Peyer's patch (tissue), 4 donors: ENCODE measurements around the gene SEPTIN6.

Source experiments
- POLR2A ChIP-seq, 2 donors: fragments of 450-650 bp; IDR thresholded peaks; one replicate each; pipeline ENCODE4 v1.5.1; 2017; ENCODE audit warnings: antibody characterized with exemption in 2 of 2, mild to moderate bottlenecking in 2 of 2, moderate library complexity in 2 of 2
- TF ChIP-seq, protein P1 (sequence below), 6 experiments: fragments of 450-650 bp in 4 of 6; fragments of 200-600 bp in 2 of 6; sonication (generic) in 1 of 6; IDR thresholded peaks; one replicate each; pipeline ENCODE4 v1.5.1; 2017 to 2019; ENCODE audit warnings: antibody characterized with exemption in 6 of 6, mild to moderate bottlenecking in 3 of 6, moderate library complexity in 1 of 6

DNA sequence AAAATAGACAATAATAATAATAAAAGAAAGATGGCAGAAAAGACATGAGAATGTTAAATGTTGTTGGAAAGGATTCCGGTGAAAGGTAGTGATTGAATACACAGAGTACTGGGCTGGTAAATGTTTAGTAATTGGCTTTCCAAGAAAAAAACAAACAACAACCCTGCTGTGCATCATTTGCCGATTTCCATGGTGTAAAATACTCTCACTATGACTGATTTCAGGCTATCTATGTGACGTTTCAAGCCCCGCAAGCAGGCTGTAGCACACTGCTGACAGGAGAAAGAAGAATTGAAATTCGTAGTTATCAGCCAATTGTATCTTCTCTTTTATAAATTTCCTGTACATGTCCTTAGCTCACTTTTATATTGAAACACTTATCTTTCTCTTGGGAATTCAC, 13.6 kb upstream of the SEPTIN6 start:
- TF ChIP-seq, protein P1, sequence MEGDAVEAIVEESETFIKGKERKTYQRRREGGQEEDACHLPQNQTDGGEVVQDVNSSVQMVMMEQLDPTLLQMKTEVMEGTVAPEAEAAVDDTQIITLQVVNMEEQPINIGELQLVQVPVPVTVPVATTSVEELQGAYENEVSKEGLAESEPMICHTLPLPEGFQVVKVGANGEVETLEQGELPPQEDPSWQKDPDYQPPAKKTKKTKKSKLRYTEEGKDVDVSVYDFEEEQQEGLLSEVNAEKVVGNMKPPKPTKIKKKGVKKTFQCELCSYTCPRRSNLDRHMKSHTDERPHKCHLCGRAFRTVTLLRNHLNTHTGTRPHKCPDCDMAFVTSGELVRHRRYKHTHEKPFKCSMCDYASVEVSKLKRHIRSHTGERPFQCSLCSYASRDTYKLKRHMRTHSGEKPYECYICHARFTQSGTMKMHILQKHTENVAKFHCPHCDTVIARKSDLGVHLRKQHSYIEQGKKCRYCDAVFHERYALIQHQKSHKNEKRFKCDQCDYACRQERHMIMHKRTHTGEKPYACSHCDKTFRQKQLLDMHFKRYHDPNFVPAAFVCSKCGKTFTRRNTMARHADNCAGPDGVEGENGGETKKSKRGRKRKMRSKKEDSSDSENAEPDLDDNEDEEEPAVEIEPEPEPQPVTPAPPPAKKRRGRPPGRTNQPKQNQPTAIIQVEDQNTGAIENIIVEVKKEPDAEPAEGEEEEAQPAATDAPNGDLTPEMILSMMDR (IDR thresholded peaks at IDR 0.05) = no peak
- TF ChIP-seq POLR2A (IDR thresholded peaks at IDR 0.05) = no peak
